Measurements from ENCODE around the gene MTUS2.

Gene MTUS2

DNA sequence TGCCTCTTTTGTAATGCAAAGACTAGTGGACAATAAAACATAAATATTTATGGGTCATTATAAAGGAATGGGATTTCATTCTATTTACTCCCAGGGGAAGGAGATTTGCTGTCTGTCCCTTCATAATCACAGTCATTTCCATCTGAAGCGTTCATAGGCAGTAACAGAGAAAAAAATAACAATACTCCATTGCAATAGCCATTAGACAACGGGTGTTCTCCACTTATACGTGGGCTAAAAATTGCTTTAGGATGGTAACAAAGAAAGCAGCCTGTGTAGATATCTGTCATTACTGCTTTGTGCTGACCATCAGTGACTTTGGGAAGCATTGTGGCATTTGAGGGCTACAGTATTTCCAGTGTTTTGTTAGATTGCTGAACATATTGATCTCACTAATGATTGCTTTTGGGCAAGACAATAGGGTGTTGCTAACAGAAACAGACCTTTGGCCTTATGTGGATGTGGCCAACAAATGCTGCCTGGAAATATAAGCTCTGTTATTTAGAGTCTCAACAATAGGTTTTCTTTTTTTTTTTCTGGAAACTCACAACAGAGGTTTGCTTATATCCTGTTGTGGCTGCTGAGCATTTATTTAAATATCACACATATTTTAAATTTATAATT lies 355.2 kb downstream of the MTUS2 start:
- no peaks in the 10 kb centered on the region for H3K4me1 ChIP-seq (ENCODE audit: low read length)
- no peaks in the 10 kb centered on the region for H3K27me3 ChIP-seq (replicated peaks; ENCODE audit: insufficient read depth, low read length)
- no peaks in the 10 kb centered on the region for H3K79me2 ChIP-seq (ENCODE audit: low read length)
- no peak overlapping the region for H3K4me3 ChIP-seq (ENCODE audit: low read length)
- H3K36me3 ChIP-seq (replicated peaks; ENCODE audit: insufficient read depth, low read length): no peaks in the 10 kb centered on the region
- H3K27ac ChIP-seq (ENCODE audit: low read length): no peak overlapping the region
- H3F3A ChIP-seq (ENCODE audit: insufficient read depth, low read length): no peaks in the 10 kb centered on the region
- H3K4me2 ChIP-seq (ENCODE audit: low read depth, low read length): no peak overlapping the region
- H4K20me1 ChIP-seq (ENCODE audit: insufficient read depth, low read length): no peaks in the 10 kb centered on the region
- no peaks in the 10 kb centered on the region for H3K9me3 ChIP-seq (replicated peaks; ENCODE audit: insufficient read depth, low read length)
- no peak overlapping the region for H2AFZ ChIP-seq (ENCODE audit: low read length)
- no peak overlapping the region for H3K9ac ChIP-seq (ENCODE audit: low read length)
- TF ChIP-seq EZH2phosphoT487 (IDR thresholded peaks at IDR 0.05; ENCODE audit: low read length) (no peak), EZH2 (optimal IDR thresholded peaks at IDR 0.05; ENCODE audit: low read depth, low read length) (no peak)
- TF ChIP-seq, protein P1, sequence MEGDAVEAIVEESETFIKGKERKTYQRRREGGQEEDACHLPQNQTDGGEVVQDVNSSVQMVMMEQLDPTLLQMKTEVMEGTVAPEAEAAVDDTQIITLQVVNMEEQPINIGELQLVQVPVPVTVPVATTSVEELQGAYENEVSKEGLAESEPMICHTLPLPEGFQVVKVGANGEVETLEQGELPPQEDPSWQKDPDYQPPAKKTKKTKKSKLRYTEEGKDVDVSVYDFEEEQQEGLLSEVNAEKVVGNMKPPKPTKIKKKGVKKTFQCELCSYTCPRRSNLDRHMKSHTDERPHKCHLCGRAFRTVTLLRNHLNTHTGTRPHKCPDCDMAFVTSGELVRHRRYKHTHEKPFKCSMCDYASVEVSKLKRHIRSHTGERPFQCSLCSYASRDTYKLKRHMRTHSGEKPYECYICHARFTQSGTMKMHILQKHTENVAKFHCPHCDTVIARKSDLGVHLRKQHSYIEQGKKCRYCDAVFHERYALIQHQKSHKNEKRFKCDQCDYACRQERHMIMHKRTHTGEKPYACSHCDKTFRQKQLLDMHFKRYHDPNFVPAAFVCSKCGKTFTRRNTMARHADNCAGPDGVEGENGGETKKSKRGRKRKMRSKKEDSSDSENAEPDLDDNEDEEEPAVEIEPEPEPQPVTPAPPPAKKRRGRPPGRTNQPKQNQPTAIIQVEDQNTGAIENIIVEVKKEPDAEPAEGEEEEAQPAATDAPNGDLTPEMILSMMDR (IDR thresholded peaks at IDR 0.05; ENCODE audit: low read length): no peak
- DNase-seq: no peak
- H3K9me2 ChIP-seq (replicated peaks; ENCODE audit: insufficient read depth, low read length): no peaks in the 10 kb centered on the region

DNA sequence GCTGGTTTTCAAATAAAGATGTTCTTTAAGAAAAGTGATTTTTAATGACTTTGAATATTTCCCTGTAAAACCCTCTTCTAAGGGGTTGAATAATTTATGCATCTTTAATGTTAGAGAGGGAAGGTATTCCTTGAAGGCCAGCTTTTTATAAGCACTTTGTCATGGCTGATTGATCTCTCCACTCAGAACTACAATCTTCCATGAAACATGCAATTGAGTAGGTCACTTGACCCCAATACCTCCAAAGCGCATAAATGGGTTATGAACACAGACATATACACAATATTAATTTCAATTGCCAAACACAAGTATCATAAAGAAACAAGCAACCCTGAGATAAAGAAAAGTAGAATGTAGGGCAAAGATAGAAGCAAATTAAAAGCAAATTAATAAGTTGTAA lies 359.9 kb downstream of the MTUS2 start:
- Histone ChIP-seq H2AFZ (ENCODE audit: low read length) (no peak overlapping the region), H3K4me1 (ENCODE audit: low read length) (no peaks in the 10 kb centered on the region), H3K79me2 (ENCODE audit: low read length) (no peaks in the 10 kb centered on the region), H3K36me3 (replicated peaks; ENCODE audit: insufficient read depth, low read length) (no peaks in the 10 kb centered on the region), H3K4me3 (ENCODE audit: low read length) (no peak overlapping the region), H3K9ac (ENCODE audit: low read length) (no peak overlapping the region), H4K20me1 (ENCODE audit: insufficient read depth, low read length) (no peaks in the 10 kb centered on the region), H3K4me2 (ENCODE audit: low read depth, low read length) (no peak overlapping the region), H3K27me3 (replicated peaks; ENCODE audit: insufficient read depth, low read length) (no peaks in the 10 kb centered on the region), H3K27ac (ENCODE audit: low read length) (no peak overlapping the region), H3K9me3 (replicated peaks; ENCODE audit: insufficient read depth, low read length) (no peaks in the 10 kb centered on the region), H3K9me2 (replicated peaks; ENCODE audit: insufficient read depth, low read length) (no peaks in the 10 kb centered on the region), H3F3A (ENCODE audit: insufficient read depth, low read length) (no peaks in the 10 kb centered on the region)
- no peak for DNase-seq
- TF ChIP-seq, protein P1 (IDR thresholded peaks at IDR 0.05; ENCODE audit: low read length): no peak
- no peak for TF ChIP-seq EZH2 (optimal IDR thresholded peaks at IDR 0.05; ENCODE audit: low read depth, low read length)
- no peak for TF ChIP-seq EZH2phosphoT487 (IDR thresholded peaks at IDR 0.05; ENCODE audit: low read length)

DNA sequence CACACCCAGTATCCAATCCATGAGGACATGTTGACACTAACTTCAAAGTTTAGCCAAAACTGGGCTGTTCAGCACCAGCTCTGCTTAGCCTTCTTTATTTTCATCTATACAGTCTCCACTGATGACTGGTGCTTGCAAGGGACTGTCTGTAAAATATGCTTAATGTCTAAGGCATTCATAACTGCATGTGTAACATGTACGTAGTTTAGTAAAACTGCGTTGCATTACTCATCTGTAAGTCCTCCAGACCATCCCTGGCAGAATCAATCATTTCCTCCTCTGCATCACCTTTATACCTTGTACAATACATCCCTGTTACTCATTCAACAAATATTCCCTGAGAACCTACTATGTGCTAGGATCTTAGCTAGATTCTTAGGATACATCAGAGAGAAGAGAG lies 362.1 kb downstream of the MTUS2 start:
- H4K20me1 ChIP-seq (ENCODE audit: insufficient read depth, low read length): no peaks in the 10 kb centered on the region
- no peaks in the 10 kb centered on the region for H3K27me3 ChIP-seq (replicated peaks; ENCODE audit: insufficient read depth, low read length)
- no peak overlapping the region for H3K4me2 ChIP-seq (ENCODE audit: low read depth, low read length)

More for the DNA sequence above, 362.1 kb downstream of the MTUS2 start:
- Histone ChIP-seq H2AFZ (ENCODE audit: low read length) (no peak overlapping the region), H3K79me2 (ENCODE audit: low read length) (no peaks in the 10 kb centered on the region), H3K27ac (ENCODE audit: low read length) (no peak overlapping the region), H3K9ac (ENCODE audit: low read length) (no peak overlapping the region), H3K4me3 (ENCODE audit: low read length) (no peak overlapping the region), H3K9me3 (replicated peaks; ENCODE audit: insufficient read depth, low read length) (no peaks in the 10 kb centered on the region), H3F3A (ENCODE audit: insufficient read depth, low read length) (no peaks in the 10 kb centered on the region), H3K9me2 (replicated peaks; ENCODE audit: insufficient read depth, low read length) (no peaks in the 10 kb centered on the region), H3K36me3 (replicated peaks; ENCODE audit: insufficient read depth, low read length) (no peaks in the 10 kb centered on the region), H3K4me1 (ENCODE audit: low read length) (no peaks in the 10 kb centered on the region)
- TF ChIP-seq, protein P1 (IDR thresholded peaks at IDR 0.05; ENCODE audit: low read length): no peak
- TF ChIP-seq EZH2phosphoT487 (IDR thresholded peaks at IDR 0.05; ENCODE audit: low read length) (no peak), EZH2 (optimal IDR thresholded peaks at IDR 0.05; ENCODE audit: low read depth, low read length) (no peak)
- DNase-seq: no peak

All from MM.1S (cell line).